Stimulated activated CD8-positive, alpha-beta memory T cell treated with anti-CD3 and anti-CD28 coated beads, Interleukin-4, amount 100 ng/mL, for 48 hours (primary cell): Measurements from ENCODE around the gene RSPH6A.

ENCODE experiments used
- DNase-seq: peaks from one replicate; pipeline ENCODE4 v3.0.0-alpha.2; 2020

RSPH6A gene

GRCh38 chr19:45824531-45825262 is 9.6 kb upstream of the RSPH6A start:
- DNase-seq, result no peak

- no peak for DNase-seq
Observed at GRCh38 chr19:45824041-45824471, 8.9 kb upstream of the RSPH6A start.

- DNase-seq, result no peak
Observed at GRCh38 chr19:45823182-45823581, 8.1 kb upstream of the RSPH6A start.

GRCh38 chr19:45822716-45823115 is 7.6 kb upstream of the RSPH6A start:
- no peak for DNase-seq

- no peak for DNase-seq
Observed at GRCh38 chr19:45821570-45821969, 6.5 kb upstream of the RSPH6A start.

- DNase-seq, result no peak
Observed at GRCh38 chr19:45821103-45821521, 6.0 kb upstream of the RSPH6A start.

- no peak for DNase-seq
Observed at GRCh38 chr19:45820413-45821102, 5.5 kb upstream of the RSPH6A start.

- no peak for DNase-seq
Observed at GRCh38 chr19:45819769-45820168, 4.7 kb upstream of the RSPH6A start.

- no peak for DNase-seq
Observed at GRCh38 chr19:45817725-45818301, 2.7 kb upstream of the RSPH6A start.

GRCh38 chr19:45817010-45817724 is 2.1 kb upstream of the RSPH6A start:
- DNase-seq, result peak; percentile 99

GRCh38 chr19:45816236-45817009 is 1.3 kb upstream of the RSPH6A start:
- no peak for DNase-seq

GRCh38 chr19:45815481-45816216 is 541 bp upstream of the RSPH6A start:
- no peak for DNase-seq

- no peak for DNase-seq
Observed at GRCh38 chr19:45814166-45814780, 835 bp downstream of the RSPH6A start.

- no peak for DNase-seq
Observed at GRCh38 chr19:45812297-45812696, 2.8 kb downstream of the RSPH6A start.

- DNase-seq, result no peak
Observed at GRCh38 chr19:45809643-45810159, 5.4 kb downstream of the RSPH6A start.

- DNase-seq, result no peak
Observed at GRCh38 chr19:45805719-45806118, 9.4 kb downstream of the RSPH6A start.

- no peak for DNase-seq
Observed at GRCh38 chr19:45804959-45805230, 10.2 kb downstream of the RSPH6A start.

- DNase-seq, result no peak
Observed at GRCh38 chr19:45804140-45804958, 10.8 kb downstream of the RSPH6A start.

GRCh38 chr19:45801603-45802175 is 13.4 kb downstream of the RSPH6A start:
- no peak for DNase-seq

- DNase-seq, result no peak
Observed at GRCh38 chr19:45800070-45800553, 15.0 kb downstream of the RSPH6A start.
